ENCODE results near the gene PLXNA4.

The PLXNA4 gene

GRCh38 chr7:132434041-132434440, 142.2 kb downstream of the PLXNA4 start:
- no peak for DNase-seq

GRCh38 chr7:132433301-132433700, 143.0 kb downstream of the PLXNA4 start:
- DNase-seq = no peak

- no peak for DNase-seq
Observed at GRCh38 chr7:132430861-132431822, 145.1 kb downstream of the PLXNA4 start.

- no peak for DNase-seq
Observed at GRCh38 chr7:132430041-132430855, 146.0 kb downstream of the PLXNA4 start.

- no peak for DNase-seq
Observed at GRCh38 chr7:132429181-132429580, 147.1 kb downstream of the PLXNA4 start.

GRCh38 chr7:132428247-132428919, 147.9 kb downstream of the PLXNA4 start:
- DNase-seq = no peak

- no peak for DNase-seq
Observed at GRCh38 chr7:132425942-132426341, 150.3 kb downstream of the PLXNA4 start.

GRCh38 chr7:132424821-132425724, 151.2 kb downstream of the PLXNA4 start:
- no peak for DNase-seq

- no peak for DNase-seq
Observed at GRCh38 chr7:132424277-132424676, 152.0 kb downstream of the PLXNA4 start.

GRCh38 chr7:132423594-132424200, 152.6 kb downstream of the PLXNA4 start:
- DNase-seq = no peak

- DNase-seq = no peak
Observed at GRCh38 chr7:132422502-132423111, 153.7 kb downstream of the PLXNA4 start.

GRCh38 chr7:132420527-132420926, 155.7 kb downstream of the PLXNA4 start:
- DNase-seq = no peak

- no peak for DNase-seq
Observed at GRCh38 chr7:132419542-132419941, 156.7 kb downstream of the PLXNA4 start.

- no peak for DNase-seq
Observed at GRCh38 chr7:132418840-132419239, 157.4 kb downstream of the PLXNA4 start.

GRCh38 chr7:132417103-132417906, 159.0 kb downstream of the PLXNA4 start:
- DNase-seq = no peak

- DNase-seq = no peak
Observed at GRCh38 chr7:132416395-132416794, 159.9 kb downstream of the PLXNA4 start.

GRCh38 chr7:132415259-132415658, 161.0 kb downstream of the PLXNA4 start:
- DNase-seq = no peak

GRCh38 chr7:132414857-132415256, 161.4 kb downstream of the PLXNA4 start:
- no peak for DNase-seq

GRCh38 chr7:132412435-132412834, 163.8 kb downstream of the PLXNA4 start:
- DNase-seq = no peak

- no peak for DNase-seq
Observed at GRCh38 chr7:132410861-132411541, 165.3 kb downstream of the PLXNA4 start.
